Transverse colon (tissue), 4 donors: ENCODE data around the gene NIPAL1.

ENCODE experiments used
- CTCF ChIP-seq, 5 experiments: fragments of 200-600 bp in 3 of 5; fragments of 450-650 bp in 2 of 5; sonication (generic) in 3 of 5; IDR thresholded peaks; 1 replicate in 2 of 5; 2 replicates in 3 of 5; pipeline ENCODE4 v1.5.1; 2016 to 2017; ENCODE audit warnings: antibody characterized with exemption in 5 of 5, inconsistent platforms in 3 of 5, mild to moderate bottlenecking in 2 of 5, moderate library complexity in 1 of 5
- EP300 ChIP-seq: sonication (generic); formaldehyde crosslinking; IDR thresholded peaks from one replicate; pipeline ENCODE4 v1.6.1; 2017; ENCODE audit warnings: antibody characterized with exemption, low read depth
- POLR2A ChIP-seq: fragments of 450-650 bp; IDR thresholded peaks from one replicate; pipeline ENCODE4 v1.6.1; 2016; ENCODE audit warnings: antibody characterized with exemption, mild to moderate bottlenecking, moderate library complexity
- POLR2AphosphoS5 ChIP-seq, 3 donors: sonication (generic); formaldehyde crosslinking; IDR thresholded peaks; one replicate each; pipeline ENCODE4 v1.6.1; 2016; ENCODE audit warnings: antibody characterized with exemption in 3 of 3

DNA sequence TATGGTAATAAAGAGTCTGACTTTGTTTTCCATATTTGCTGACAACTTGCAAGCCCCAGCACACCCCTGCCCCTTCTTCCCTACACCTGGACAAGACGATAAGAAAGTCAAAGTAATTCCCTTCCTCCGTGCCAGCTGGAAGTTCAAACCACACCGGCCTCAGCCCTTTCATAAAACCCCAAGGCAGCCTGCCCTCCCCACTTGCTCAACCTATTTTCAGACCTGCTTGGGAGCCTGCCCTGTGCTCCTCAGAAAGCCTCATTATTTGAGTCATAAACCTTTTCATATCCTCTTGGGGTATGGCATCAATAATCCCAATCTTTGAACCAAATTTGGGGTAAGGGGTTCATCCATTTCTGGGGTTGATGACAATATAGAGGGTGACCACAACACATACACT lies 29.5 kb downstream of the NIPAL1 start:
- TF ChIP-seq POLR2A = no peak
- no peak for TF ChIP-seq CTCF (IDR thresholded peaks at IDR 0.05)
- no peak for TF ChIP-seq POLR2AphosphoS5 (IDR thresholded peaks at IDR 0.05)
- TF ChIP-seq EP300 = no peak
